ENCODE results near the gene FLT3LG. TPM values are rescaled to one million over a fixed set of nuclear protein-coding genes. Genes with fewer than 3 reads are reported as not detected.

Gene FLT3LG
- polyA plus RNA-seq, 1 experiment, result 7.7 TPM

GRCh38 chr19:49496574-49497008 lies 22.6 kb downstream of the FLT3LG start:
- TF ChIP-seq CTCF (IDR thresholded peaks at IDR 0.05; ENCODE audit: insufficient read depth, low read depth, low read length), result no peak
- Histone ChIP-seq H3K4me3 (ENCODE audit: low read depth, low read length) (peak overlapping the region; percentile 67), H3K27me3 (ENCODE audit: control insufficient read depth, insufficient read depth, low read length) (no peaks in the 10 kb centered on the region), H3K36me3 (ENCODE audit: control insufficient read depth, insufficient read depth, low read length) (peaks cover 30% of the 10 kb centered on the region)
- no peak for DNase-seq (ENCODE audit: low read depth)
- ChIA-PET CTCF (interaction anchor here (1.7 kb wide), 1 partner anchor 74 kb away, joined by 6 read pairs; no protein-coding TSS in a partner anchor), POLR2A (interaction anchor here (1.4 kb wide), 1 partner anchor 43 kb away, joined by 4 read pairs; the partner anchor contains the start of gene ALDH16A1)

GRCh38 chr19:49497047-49497788 lies 23.2 kb downstream of the FLT3LG start:
- H3K4me3 ChIP-seq (ENCODE audit: low read depth, low read length), result peak overlapping the region; percentile 67
- ChIA-PET POLR2A (no interaction called here), CTCF (interaction anchor here (1.7 kb wide), 1 partner anchor 73 kb away, joined by 6 read pairs; no protein-coding TSS in a partner anchor)
- H3K36me3 ChIP-seq (ENCODE audit: control insufficient read depth, insufficient read depth, low read length), result peaks cover 24% of the 10 kb centered on the region
- no peak for TF ChIP-seq CTCF (IDR thresholded peaks at IDR 0.05; ENCODE audit: insufficient read depth, low read depth, low read length)
- no peak for DNase-seq (ENCODE audit: low read depth)
- no peaks in the 10 kb centered on the region for H3K27me3 ChIP-seq (ENCODE audit: control insufficient read depth, insufficient read depth, low read length)

GRCh38 chr19:49497789-49498103 lies 23.7 kb downstream of the FLT3LG start:
- ChIA-PET POLR2A (no interaction called here), CTCF (interaction anchor here (1.9 kb wide), 1 partner anchor 179 kb away, joined by 4 read pairs; no protein-coding TSS in a partner anchor)
- no peak for TF ChIP-seq CTCF (IDR thresholded peaks at IDR 0.05; ENCODE audit: insufficient read depth, low read depth, low read length)

GRCh38 chr19:49498475-49498874 lies 24.5 kb downstream of the FLT3LG start:
- no peak for TF ChIP-seq CTCF (IDR thresholded peaks at IDR 0.05; ENCODE audit: insufficient read depth, low read depth, low read length)
- no peak for DNase-seq (ENCODE audit: low read depth)
- H3K4me3 ChIP-seq (ENCODE audit: low read depth, low read length), result no peak overlapping the region
- POLR2A ChIA-PET, result no interaction called here
- no peaks in the 10 kb centered on the region for H3K27me3 ChIP-seq (ENCODE audit: control insufficient read depth, insufficient read depth, low read length)
- CTCF ChIA-PET, result interaction anchor here (1.9 kb wide), 1 partner anchor 178 kb away, joined by 4 read pairs; no protein-coding TSS in a partner anchor
- peaks cover 19% of the 10 kb centered on the region for H3K36me3 ChIP-seq (ENCODE audit: control insufficient read depth, insufficient read depth, low read length)

More at GRCh38 chr19:49497789-49498103, 23.7 kb downstream of the FLT3LG start:
- DNase-seq (ENCODE audit: low read depth), result no peak
- Histone ChIP-seq H3K4me3 (ENCODE audit: low read depth, low read length) (peak overlapping the region; percentile 67; the same call in 1 of the 2 replicates), H3K27me3 (ENCODE audit: control insufficient read depth, insufficient read depth, low read length) (no peaks in the 10 kb centered on the region), H3K36me3 (ENCODE audit: control insufficient read depth, insufficient read depth, low read length) (peaks cover 22% of the 10 kb centered on the region)

- no peak for TF ChIP-seq CTCF (IDR thresholded peaks at IDR 0.05; ENCODE audit: insufficient read depth, low read depth, low read length)
- ChIA-PET CTCF (interaction anchor here (0.8 to 1.9 kb wide), 4 partner anchors 12 to 177 kb away, joined by 3 to 4 read pairs (median 4); no protein-coding TSS in a partner anchor), POLR2A (no interaction called here)
- Histone ChIP-seq H3K36me3 (ENCODE audit: control insufficient read depth, insufficient read depth, low read length) (peaks cover 19% of the 10 kb centered on the region), H3K27me3 (ENCODE audit: control insufficient read depth, insufficient read depth, low read length) (no peaks in the 10 kb centered on the region), H3K4me3 (ENCODE audit: low read depth, low read length) (no peak overlapping the region)
- no peak for DNase-seq (ENCODE audit: low read depth)
These were observed 25.1 kb downstream of the FLT3LG start for GRCh38 chr19:49499030-49499670.
